Keratinocyte (primary cell): Measurements from ENCODE around the gene WNK2. TPM values are rescaled to one million over a fixed set of nuclear protein-coding genes. Genes with fewer than 3 reads are reported as not detected.

Source experiments
- DNase-seq: peaks from one replicate; pipeline ENCODE4 v3.0.0-alpha.2; 2011; ENCODE audit warnings: low read depth, missing footprints, low spot score
- FAIRE-seq: peaks from 2 replicates; lab custom pipeline; 2011; peaks lifted over from hg19 to GRCh38; lab: Jason Lieb, UNC
- H2AFZ ChIP-seq: 2 replicates; pipeline ENCODE4 v1.6.0; 2012; ENCODE audit warnings: low read length, control low read depth, inconsistent platforms; ENCODE audit not compliant: control insufficient read depth
- H3K27ac ChIP-seq: 2 replicates; pipeline ENCODE4 v1.5.1; 2011; ENCODE audit warnings: low read length; ENCODE audit not compliant: control insufficient read depth, insufficient read depth
- H3K27me3 ChIP-seq: 3 replicates; pipeline ENCODE4 v1.6.0; 2011; ENCODE audit warnings: low read length; ENCODE audit not compliant: control insufficient read depth, insufficient read depth; ENCODE audit errors: extremely low read depth
- H3K36me3 ChIP-seq, 2 experiments: 2 replicates in 1 of 2; 3 replicates in 1 of 2; pipeline ENCODE4 v1.5.1; 2011; ENCODE audit warnings: low read length in 2 of 2, mild to moderate bottlenecking in 1 of 2; ENCODE audit not compliant: control insufficient read depth in 2 of 2, insufficient read depth in 2 of 2; ENCODE audit errors: extremely low read depth in 1 of 2
- H3K4me1 ChIP-seq: 3 replicates; pipeline ENCODE4 v1.5.1; 2011; ENCODE audit warnings: low read length; ENCODE audit not compliant: control insufficient read depth, insufficient read depth; ENCODE audit errors: extremely low read depth
- H3K4me2 ChIP-seq: 3 replicates; pipeline ENCODE4 v1.6.0; 2011; ENCODE audit warnings: low read depth, low read length; ENCODE audit not compliant: control insufficient read depth, insufficient read depth; ENCODE audit errors: extremely low read depth
- H3K4me3 ChIP-seq, 3 experiments: fragments of 200-600 bp in 1 of 3; sonication (generic) in 1 of 3; 2 replicates in 2 of 3; 3 replicates in 1 of 3; pipeline ENCODE4 v1.5.1; 2011 to 2016; ENCODE audit warnings: low read length in 3 of 3, mild to moderate bottlenecking in 3 of 3, control low read depth in 2 of 3, inconsistent platforms in 1 of 3, low read depth in 1 of 3, mixed read lengths in 1 of 3, mixed run types in 1 of 3, moderate library complexity in 1 of 3; ENCODE audit not compliant: control insufficient read depth in 2 of 3, insufficient read depth in 2 of 3; ENCODE audit errors: extremely low read depth in 1 of 3
- H3K79me2 ChIP-seq: 2 replicates; pipeline ENCODE4 v1.6.0; 2012; ENCODE audit warnings: low read length; ENCODE audit not compliant: control insufficient read depth, insufficient read depth
- H3K9ac ChIP-seq: 3 replicates; pipeline ENCODE4 v1.6.0; 2011; ENCODE audit warnings: low read length; ENCODE audit not compliant: control insufficient read depth, insufficient read depth; ENCODE audit errors: extremely low read depth
- H3K9me1 ChIP-seq: 3 replicates; pipeline ENCODE4 v1.6.0; 2011; ENCODE audit warnings: low read length; ENCODE audit not compliant: control insufficient read depth, insufficient read depth; ENCODE audit errors: extremely low read depth
- H3K9me3 ChIP-seq: 2 replicates; pipeline ENCODE4 v1.5.1; 2012; ENCODE audit warnings: low read depth, low read length; ENCODE audit not compliant: control insufficient read depth
- H4K20me1 ChIP-seq: 3 replicates; pipeline ENCODE4 v1.6.0; 2011; ENCODE audit warnings: low read length; ENCODE audit not compliant: control insufficient read depth, insufficient read depth; ENCODE audit errors: extremely low read depth
- EZH2 ChIP-seq: IDR thresholded peaks from one replicate; pipeline ENCODE4 v1.6.1; 2012; ENCODE audit warnings: inconsistent platforms, mild to moderate bottlenecking, low read length, moderate library complexity
- dilution Hi-C: fragments of 300-500 bp; cut with MboI; formaldehyde crosslinking; loops from one replicate; pipeline ENCODE4 v1.7.0; 2020; ENCODE audit warnings: low sequenced_read_pairs; ENCODE audit not compliant: extremely low pct_ligation_motif_present
- polyA plus RNA-seq, 5 experiments: library from polyadenylated mRNA; depleted of rRNA in 3 of 5; stranded (reverse) in 3 of 5; stranded (forward) in 1 of 5; unstranded in 1 of 5; fragments of >200 nt; gene quantifications; 1 replicate in 1 of 5; 2 replicates in 3 of 5; 3 replicates in 1 of 5; pipeline versions ENCODE4 v1.2.1 to v1.2.3, GENCODE V29; 2011 to 2012; ENCODE audit warnings: missing spikeins in 2 of 5, low read depth in 1 of 5, low replicate concordance in 1 of 5
- TF ChIP-seq, protein P1 (sequence below), 3 experiments: IDR thresholded peaks in 1 of 3; conservative IDR thresholded peaks in 1 of 3; optimal IDR thresholded peaks in 1 of 3; 2 replicates in 2 of 3; 3 replicates in 1 of 3; pipeline versions ENCODE3 to v1.5.1; 2011; ENCODE audit warnings: low read length in 3 of 3, mild to moderate bottlenecking in 3 of 3, moderate library complexity in 2 of 3, control low read depth in 1 of 3, inconsistent platforms in 1 of 3; ENCODE audit not compliant: insufficient read depth in 2 of 3; ENCODE audit errors: extremely low read depth in 1 of 3

Gene WNK2
- polyA plus RNA-seq, 1 donor (not counting 4 experiments of a cell fraction or from before 2014, with no cell fraction given): not detected

DNA sequence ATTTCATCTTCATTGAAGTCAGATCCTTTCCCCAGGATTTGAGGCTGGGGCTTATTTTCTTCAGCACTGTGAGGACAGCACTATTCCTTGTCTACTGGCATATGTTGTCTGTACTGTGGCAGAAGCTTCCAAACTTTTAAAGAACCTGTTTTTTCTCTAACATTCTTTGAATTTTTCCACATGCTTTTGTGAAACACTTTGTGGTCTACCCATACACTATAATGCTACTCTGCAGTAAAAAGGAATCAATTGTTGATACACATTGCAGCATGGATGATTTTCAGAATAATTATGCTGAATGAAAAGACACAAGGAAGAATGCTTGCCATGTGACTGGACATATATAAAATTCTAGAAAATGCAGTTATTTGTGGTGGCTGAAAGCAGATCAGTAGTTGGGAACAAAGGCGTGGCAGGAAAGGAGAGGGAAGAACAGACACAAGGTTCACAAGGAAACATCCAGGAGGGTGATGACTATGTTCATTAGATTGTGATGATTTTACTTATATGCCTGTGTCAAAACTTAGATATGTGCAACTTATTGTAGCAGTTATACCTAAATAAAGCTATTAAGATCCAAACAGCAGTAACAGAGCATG, 96.8 kb downstream of the WNK2 start:
- dilution Hi-C loops: loop anchor here (10.0 kb wide), 1 partner anchor 126 kb away; no protein-coding TSS in a partner anchor
- H2AFZ ChIP-seq: no peak overlapping the region
- H3K9me1 ChIP-seq: no peaks in the 10 kb centered on the region
- no peak for DNase-seq
- H3K4me3 ChIP-seq: no peak overlapping the region
- no peak overlapping the region for H3K27ac ChIP-seq
- H3K4me1 ChIP-seq: peaks cover 7% of the 10 kb centered on the region
- H3K4me2 ChIP-seq: no peak overlapping the region
- TF ChIP-seq, protein P1, sequence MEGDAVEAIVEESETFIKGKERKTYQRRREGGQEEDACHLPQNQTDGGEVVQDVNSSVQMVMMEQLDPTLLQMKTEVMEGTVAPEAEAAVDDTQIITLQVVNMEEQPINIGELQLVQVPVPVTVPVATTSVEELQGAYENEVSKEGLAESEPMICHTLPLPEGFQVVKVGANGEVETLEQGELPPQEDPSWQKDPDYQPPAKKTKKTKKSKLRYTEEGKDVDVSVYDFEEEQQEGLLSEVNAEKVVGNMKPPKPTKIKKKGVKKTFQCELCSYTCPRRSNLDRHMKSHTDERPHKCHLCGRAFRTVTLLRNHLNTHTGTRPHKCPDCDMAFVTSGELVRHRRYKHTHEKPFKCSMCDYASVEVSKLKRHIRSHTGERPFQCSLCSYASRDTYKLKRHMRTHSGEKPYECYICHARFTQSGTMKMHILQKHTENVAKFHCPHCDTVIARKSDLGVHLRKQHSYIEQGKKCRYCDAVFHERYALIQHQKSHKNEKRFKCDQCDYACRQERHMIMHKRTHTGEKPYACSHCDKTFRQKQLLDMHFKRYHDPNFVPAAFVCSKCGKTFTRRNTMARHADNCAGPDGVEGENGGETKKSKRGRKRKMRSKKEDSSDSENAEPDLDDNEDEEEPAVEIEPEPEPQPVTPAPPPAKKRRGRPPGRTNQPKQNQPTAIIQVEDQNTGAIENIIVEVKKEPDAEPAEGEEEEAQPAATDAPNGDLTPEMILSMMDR (optimal IDR thresholded peaks at IDR 0.05 in 1 of 3, IDR thresholded peaks at IDR 0.05 in 1 of 3, conservative IDR thresholded peaks at IDR 0.05 in 1 of 3; ENCODE audit: extremely low read depth in 1 of 3, insufficient read depth in 2 of 3, low read length in 3 of 3): no peak
- no peak for TF ChIP-seq EZH2
- FAIRE-seq: no peak
- no peaks in the 10 kb centered on the region for H3K79me2 ChIP-seq
- no peaks in the 10 kb centered on the region for H4K20me1 ChIP-seq
- H3K36me3 ChIP-seq: no peaks in the 10 kb centered on the region
- H3K27me3 ChIP-seq: peaks cover 7% of the 10 kb centered on the region
- no peak overlapping the region for H3K9ac ChIP-seq
- no peaks in the 10 kb centered on the region for H3K9me3 ChIP-seq

DNA sequence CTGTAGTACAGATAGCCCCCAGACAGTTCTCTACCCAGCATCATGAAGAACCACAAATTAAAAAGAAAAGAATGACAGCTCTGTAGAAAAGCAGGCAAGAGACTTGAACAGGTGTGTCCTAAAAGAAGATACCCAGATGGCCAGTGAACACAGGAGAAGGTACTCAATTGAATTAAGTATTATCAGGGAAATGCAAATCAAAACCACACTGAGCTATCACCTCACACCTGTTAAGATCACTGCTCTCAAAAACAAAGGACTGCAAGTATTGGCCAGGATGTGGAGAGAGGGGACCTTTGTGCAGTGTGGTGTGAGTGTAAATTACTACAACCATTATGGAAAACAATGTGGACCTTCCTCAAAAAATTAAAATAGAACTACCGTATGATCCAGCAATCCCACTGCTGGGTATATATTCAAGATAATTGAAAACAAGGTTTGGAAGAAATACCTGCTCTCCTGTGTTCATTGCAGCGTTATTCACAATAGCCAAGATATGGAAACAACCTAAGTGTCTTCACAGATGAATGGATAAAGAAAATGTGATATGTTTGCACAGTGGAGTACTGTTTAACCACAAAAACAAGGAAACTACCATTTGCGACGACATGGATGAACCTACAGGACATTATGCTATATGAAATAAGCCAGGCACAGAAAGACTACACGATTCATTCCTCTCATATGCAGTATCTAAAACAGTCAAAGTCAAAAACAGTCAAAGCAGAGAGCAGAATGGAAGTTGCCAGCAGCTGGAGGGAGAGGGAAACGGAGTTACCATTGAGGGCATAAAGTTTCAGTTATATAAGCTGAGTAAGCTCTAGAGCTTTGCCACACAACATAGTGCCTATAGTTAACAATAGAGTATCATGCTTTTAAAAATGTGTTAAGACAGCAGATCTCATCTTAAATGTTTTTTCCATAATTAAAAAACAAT, 102.6 kb downstream of the WNK2 start:
- H3K9ac ChIP-seq: no peak overlapping the region
- H3K4me3 ChIP-seq: no peak overlapping the region
- TF ChIP-seq EZH2: no peak
- TF ChIP-seq, protein P1 (optimal IDR thresholded peaks at IDR 0.05 in 1 of 3, IDR thresholded peaks at IDR 0.05 in 1 of 3, conservative IDR thresholded peaks at IDR 0.05 in 1 of 3; ENCODE audit: extremely low read depth in 1 of 3, insufficient read depth in 2 of 3, low read length in 3 of 3): no peak
- no peak for FAIRE-seq
- H3K9me3 ChIP-seq: no peaks in the 10 kb centered on the region
- H2AFZ ChIP-seq: no peak overlapping the region
- H3K79me2 ChIP-seq: no peaks in the 10 kb centered on the region
- H3K4me2 ChIP-seq: no peak overlapping the region
- dilution Hi-C loops: loop anchor here (10.0 kb wide), 1 partner anchor 132 kb away; no protein-coding TSS in a partner anchor
- no peaks in the 10 kb centered on the region for H3K4me1 ChIP-seq
- no peaks in the 10 kb centered on the region for H3K36me3 ChIP-seq
- no peak for DNase-seq
- H3K27me3 ChIP-seq: peaks cover 7% of the 10 kb centered on the region
- no peak overlapping the region for H3K27ac ChIP-seq
- no peaks in the 10 kb centered on the region for H4K20me1 ChIP-seq
- H3K9me1 ChIP-seq: no peaks in the 10 kb centered on the region
